Measurements from ENCODE around the gene PLK3. TPM values are rescaled to one million over a fixed set of nuclear protein-coding genes. Genes with fewer than 3 reads are reported as not detected.

The PLK3 gene
- total and polyA plus RNA-seq, 9 of the 15 experiments (the other 6 are each of a cell fraction or from before 2014, with no cell fraction given), result 0.52 to 22.7 (median 11.0) TPM

- TF ChIP-seq MNT (conservative IDR thresholded peaks at IDR 0.05) (peak; percentile 99), CXXC5 (CRISPR knock-in tag; IDR thresholded peaks at IDR 0.05) (peak; percentile 97), NFE2 (IDR thresholded peaks at IDR 0.05; ENCODE audit: low read depth) (0 out of 2 replicates have a peak, but pooled peaks have one; percentile 21), RFX1 (IDR thresholded peaks at IDR 0.05) (peak; percentile 73), E2F1 (CRISPR knock-in tag; IDR thresholded peaks at IDR 0.05) (peak; percentile 54; the same call in 1 of the 2 replicates), ZNF766 (CRISPR knock-in tag; conservative IDR thresholded peaks at IDR 0.05) (0 out of 2 replicates have a peak, but pooled peaks have one; percentile 60), HES1 (IDR thresholded peaks at IDR 0.05; ENCODE audit: low read depth) (0 out of 2 replicates have a peak, but pooled peaks have one; percentile 42), MAX (CRISPR knock-in tag; IDR thresholded peaks at IDR 0.05) (peak; percentile 96), ZNF764 (CRISPR knock-in tag; IDR thresholded peaks at IDR 0.05; ENCODE audit: low read depth) (no peak), ATF3 (IDR thresholded peaks at IDR 0.05) (peak; percentile 94), ATF3 (CRISPR knock-in tag; conservative IDR thresholded peaks at IDR 0.05) (peak; percentile 73; the same call in 1 of the 2 replicates), KLF1 (tag; IDR thresholded peaks at IDR 0.05) (peak; percentile 51), ADNP (tag; IDR thresholded peaks at IDR 0.05) (no peak), RAD51 (IDR thresholded peaks at IDR 0.05; ENCODE audit: borderline replicate concordance, low read depth) (peak; percentile 61; the same call in 1 of the 2 replicates), CBX3 (IDR thresholded peaks at IDR 0.05; ENCODE audit: borderline replicate concordance in 1 of 2, low read length in 2 of 2) (no peak), KLF13 (tag; IDR thresholded peaks at IDR 0.05; ENCODE audit: borderline replicate concordance, low read depth) (peak; percentile 95), CHCHD3 (CRISPR knock-in tag; IDR thresholded peaks at IDR 0.05) (no peak), XRCC5 (IDR thresholded peaks at IDR 0.05; ENCODE audit: low read depth, low read length) (peak; percentile 95), ZNF639 (CRISPR knock-in tag; conservative IDR thresholded peaks at IDR 0.05 in 1 of 2, IDR thresholded peaks at IDR 0.05 in 1 of 2) (0 out of 4 replicates have a peak, but pooled peaks of 1 of the 2 experiments have one; percentile 37), PRPF4 (IDR thresholded peaks at IDR 0.05; ENCODE audit: insufficient read depth, low read depth, low read length, poor library complexity, severe bottlenecking) (peak; percentile 58)
Observed at GRCh38 chr1:44799770-44800584, at the start of gene PLK3 (continued).
